ENCODE data around the gene JAKMIP3. TPM values are rescaled to one million over a fixed set of nuclear protein-coding genes. Genes with fewer than 3 reads are reported as not detected.

The JAKMIP3 gene
- total RNA-seq, 4 donors from 2014 or later, result 0.42 to 1.9 (median 0.87) TPM

- ATAC-seq, result no peak
- Histone ChIP-seq H3K4me1 (peaks cover 0 to 21% (median 7%) of the 10 kb centered on the region in 3 donors), H3K27ac (no peak overlapping the region), H3K4me3 (no peak overlapping the region), H3K9me3 (no peaks in the 10 kb centered on the region), H3K36me3 (no peaks in the 10 kb centered on the region), H3K27me3 (peaks cover 70% of the 10 kb centered on the region)
- no peak for TF ChIP-seq EP300 (IDR thresholded peaks at IDR 0.05)
- no peak for TF ChIP-seq POLR2AphosphoS5 (IDR thresholded peaks at IDR 0.05)
- TF ChIP-seq CTCF (IDR thresholded peaks at IDR 0.05), result no peak
- TF ChIP-seq POLR2A (IDR thresholded peaks at IDR 0.05), result no peak
- WGBS, 2 donors (ENCODE audit: low coverage in 1 of 2), result 76 to 82% methylated on average over 4 to 6 of the region's 8 CpGs
Observed at GRCh38 chr10:132035476-132035875, 30.3 kb upstream of the JAKMIP3 start.

GRCh38 chr10:132036153-132036886 is 29.4 kb upstream of the JAKMIP3 start:
- no peak for TF ChIP-seq POLR2AphosphoS5 (IDR thresholded peaks at IDR 0.05)
- no peak for TF ChIP-seq CTCF (IDR thresholded peaks at IDR 0.05)
- no peak for TF ChIP-seq POLR2A (IDR thresholded peaks at IDR 0.05)
- peaks cover 0 to 21% (median 7%) of the 10 kb centered on the region in 3 donors for H3K4me1 ChIP-seq
- H3K36me3 ChIP-seq, result no peaks in the 10 kb centered on the region
- H3K4me3 ChIP-seq, result peak overlapping the region; percentile 28 to 63
- H3K27me3 ChIP-seq, result peaks cover 68% of the 10 kb centered on the region
- no CpG with 5 or more reads among the region's 100 CpGs for WGBS, 2 donors (ENCODE audit: low coverage in 1 of 2)
- no peaks in the 10 kb centered on the region for H3K9me3 ChIP-seq
- peak; percentile 62 for ATAC-seq
- peak overlapping the region in 3 of 4 donors; percentile 21 to 77 (median 66) for H3K27ac ChIP-seq

- H3K4me3 ChIP-seq, result peak overlapping the region; percentile 28 to 63
- peak; percentile 51 for ATAC-seq
- TF ChIP-seq POLR2AphosphoS5 (IDR thresholded peaks at IDR 0.05) (no peak), EP300 (IDR thresholded peaks at IDR 0.05) (no peak), CTCF (IDR thresholded peaks at IDR 0.05) (peak in 3 of 4 experiments; percentile 11 to 40 (median 25)), POLR2A (IDR thresholded peaks at IDR 0.05) (no peak)
- H3K27ac ChIP-seq, result peak overlapping the region in 3 of 4 donors; percentile 21 to 77 (median 66)
- H3K27me3 ChIP-seq, result peaks cover 63% of the 10 kb centered on the region
- 8% methylated on average over 11 of the region's 44 CpGs; no CpG with 5 or more reads in 1 of the 2 donors for WGBS, 2 donors (ENCODE audit: low coverage in 1 of 2)
- no peaks in the 10 kb centered on the region for H3K36me3 ChIP-seq
- H3K4me1 ChIP-seq, result peaks cover 0 to 21% (median 7%) of the 10 kb centered on the region in 3 donors
- H3K9me3 ChIP-seq, result no peaks in the 10 kb centered on the region
Observed at GRCh38 chr10:132036887-132037675, 28.7 kb upstream of the JAKMIP3 start.

- Histone ChIP-seq H3K4me3 (no peak overlapping the region), H3K36me3 (no peaks in the 10 kb centered on the region), H3K27me3 (peaks cover 57% of the 10 kb centered on the region), H3K27ac (peak overlapping the region in 1 of 4 donors; percentile 77), H3K9me3 (no peaks in the 10 kb centered on the region), H3K4me1 (peaks cover 0 to 21% (median 7%) of the 10 kb centered on the region in 3 donors)
- TF ChIP-seq CTCF (IDR thresholded peaks at IDR 0.05) (no peak), EP300 (IDR thresholded peaks at IDR 0.05) (no peak), POLR2AphosphoS5 (IDR thresholded peaks at IDR 0.05) (no peak), POLR2A (IDR thresholded peaks at IDR 0.05) (no peak)
- WGBS, 2 donors (ENCODE audit: low coverage in 1 of 2), result 40% methylated on average over 1 of the region's 10 CpGs; no CpG with 5 or more reads in 1 of the 2 donors
- no peak for ATAC-seq
Observed at GRCh38 chr10:132037676-132037975, 28.1 kb upstream of the JAKMIP3 start.
